IgD-negative memory B cell (primary cell): Measurements from ENCODE around the gene TTC31. TPM values are rescaled to one million over a fixed set of nuclear protein-coding genes. Genes with fewer than 3 reads are reported as not detected.
"Not testable (repeated sequence)": the region's sequence is repeated elsewhere in the genome, so short reads cannot be mapped to it uniquely, and the experiment has no call there.

Experiments used
- H3K27ac Mint-ChIP-seq, 3 donors: one replicate each; pipeline ENCODE4 v1.8.0; 2020 to 2022; ENCODE audit warnings: mild to moderate bottlenecking in 3 of 3, mixed read lengths in 3 of 3, moderate library complexity in 1 of 3
- H3K27me3 Mint-ChIP-seq: one replicate; pipeline ENCODE4 v1.8.0; 2021; ENCODE audit warnings: mixed read lengths
- H3K36me3 Mint-ChIP-seq: one replicate; pipeline ENCODE4 v1.8.0; 2020; ENCODE audit warnings: mild to moderate bottlenecking, mixed read lengths
- H3K4me1 Mint-ChIP-seq, 3 donors: one replicate each; pipeline ENCODE4 v1.8.0; 2020 to 2022; ENCODE audit warnings: mixed read lengths in 3 of 3, mild to moderate bottlenecking in 1 of 3
- H3K4me3 Mint-ChIP-seq, 4 donors: one replicate each; pipeline ENCODE4 v1.8.0; 2020 to 2022; ENCODE audit warnings: mild to moderate bottlenecking in 4 of 4, mixed read lengths in 4 of 4, moderate library complexity in 3 of 4
- H3K9me3 Mint-ChIP-seq, 3 donors: one replicate each; pipeline ENCODE4 v1.8.0; 2020 to 2021; ENCODE audit warnings: mixed read lengths in 3 of 3, mild to moderate bottlenecking in 1 of 3
- polyA plus RNA-seq: library from polyadenylated mRNA; unstranded; fragments of 300-500 nt; fragmentation: Illumina TruSeq; gene quantifications from one replicate; pipeline ENCODE4 v1.2.3, GENCODE V29; 2021

The TTC31 gene
- polyA plus RNA-seq = 26.4 TPM

DNA sequence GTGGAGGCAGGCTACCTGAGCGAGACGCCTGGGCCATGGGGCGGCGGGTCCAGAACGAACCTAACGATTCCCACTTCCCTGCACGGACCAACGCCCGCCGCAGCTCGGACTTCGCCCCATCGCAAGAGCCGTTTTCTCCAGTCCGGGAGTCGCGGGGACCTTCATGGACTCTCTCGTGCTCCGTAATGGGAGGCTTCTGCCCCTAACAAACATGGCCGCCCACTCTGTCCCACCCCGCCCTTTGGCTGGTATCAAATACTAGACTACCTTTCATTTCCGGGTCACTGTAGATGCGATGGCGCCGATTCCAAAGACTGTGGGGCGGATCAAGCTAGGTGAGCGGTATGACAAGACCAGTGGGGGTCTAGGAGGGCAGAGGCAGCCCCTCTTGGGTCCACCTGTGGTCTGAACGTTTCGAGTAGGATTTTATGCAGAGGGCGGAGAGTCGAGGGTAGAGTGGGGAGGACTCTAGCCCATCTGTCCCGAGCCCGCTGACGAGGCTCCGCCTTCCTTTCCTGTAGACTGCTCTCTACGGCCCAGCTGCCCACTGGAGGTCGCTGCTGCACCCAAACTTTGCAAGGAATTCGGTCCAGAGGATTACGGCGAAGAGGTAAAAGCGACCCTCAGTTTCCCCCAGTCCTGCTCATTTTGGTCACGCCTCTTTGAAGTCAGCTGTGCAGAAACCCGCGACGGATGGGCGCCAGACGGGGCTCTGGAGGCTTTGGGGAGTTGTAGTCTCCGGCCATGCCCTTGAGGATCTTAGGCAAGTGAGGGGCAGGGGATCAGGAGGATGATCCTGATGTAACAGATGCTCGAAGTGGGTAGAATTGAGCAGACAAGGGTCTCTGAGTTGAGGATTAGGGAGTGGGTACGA is at the start of gene TTC31, which contains the start of gene CCDC142:
Gene TTC31, plus strand, starts transcription at position 281 of the 874 bp plus-strand sequence. Its CDS starts 15 bp downstream, at position 296.
Gene CCDC142, minus strand, starts transcription at position 198 of the 874 bp plus-strand sequence. Its CDS starts 161 bp downstream, at position 37.
- H3K36me3 Mint-ChIP-seq = peaks cover 6% of the 10 kb centered on the region
- H3K27ac Mint-ChIP-seq = peak within 1 kb of the TSS; percentile 66 to 99 (median 97)
- H3K4me1 Mint-ChIP-seq = peaks cover 12 to 22% (median 20%) of the 10 kb centered on the region in 3 donors
- H3K4me3 Mint-ChIP-seq = peak within 1 kb of the TSS; percentile 90 to 100 (median 100)
- no peaks in the 10 kb centered on the region for H3K27me3 Mint-ChIP-seq
- H3K9me3 Mint-ChIP-seq = no peaks in the 10 kb centered on the region

- Mint-ChIP-seq H3K9me3 (no peaks in the 10 kb centered on the region), H3K27ac (no peak overlapping the region), H3K4me1 (peaks cover 10 to 15% (median 14%) of the 10 kb centered on the region in 3 donors), H3K27me3 (peaks cover 5% of the 10 kb centered on the region), H3K4me3 (no peak overlapping the region), H3K36me3 (no peaks in the 10 kb centered on the region)
Observed at GRCh38 chr2:74436111-74436805, 46.6 kb upstream of the TTC31 start.

DNA sequence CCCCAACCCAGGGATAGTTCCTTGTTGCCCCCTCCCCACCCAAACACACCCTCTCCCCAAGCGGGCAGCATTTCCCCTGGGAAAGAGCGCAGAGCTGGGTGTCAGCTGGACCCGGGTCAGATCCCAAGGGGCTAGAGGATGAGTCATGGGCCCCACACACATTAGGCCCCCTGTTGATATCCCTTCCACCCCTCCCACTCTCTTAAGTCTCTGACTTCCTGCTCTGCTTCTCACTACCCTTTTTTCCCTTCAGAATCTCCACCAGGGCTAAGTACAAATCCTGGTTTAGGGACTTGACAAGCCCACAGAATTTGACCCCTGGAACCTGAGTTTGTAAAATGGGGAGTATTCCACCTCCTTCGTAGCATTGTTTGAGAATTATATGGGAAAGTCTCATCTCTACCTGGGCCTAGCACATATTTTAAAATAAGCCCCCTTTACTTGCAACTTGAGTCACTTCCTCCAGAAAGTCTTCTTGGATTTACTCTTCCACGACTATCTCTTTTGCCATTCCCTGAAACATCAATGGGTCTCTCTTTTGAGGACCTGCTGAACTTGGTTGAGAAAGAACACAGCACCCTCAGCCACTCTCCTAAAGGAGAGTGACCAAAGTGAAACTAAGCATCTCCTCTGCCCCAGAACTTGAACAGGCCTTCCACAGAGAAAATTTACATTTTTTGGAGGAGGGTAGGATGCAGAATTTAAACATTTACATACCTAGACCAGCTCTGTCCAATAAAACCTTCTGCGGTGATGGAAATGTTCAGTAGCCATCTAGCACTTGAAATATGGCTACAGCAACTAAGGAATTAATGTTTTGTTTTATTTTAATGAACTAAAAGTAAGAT is 45.8 kb upstream of the TTC31 start:
- Mint-ChIP-seq H3K27me3 (peaks cover 7% of the 10 kb centered on the region), H3K9me3 (no peaks in the 10 kb centered on the region), H3K4me3 (peak overlapping the region in 1 of 4 donors; percentile 21), H3K4me1 (peaks cover 10 to 15% (median 14%) of the 10 kb centered on the region in 3 donors), H3K36me3 (no peaks in the 10 kb centered on the region), H3K27ac (no peak overlapping the region)

DNA sequence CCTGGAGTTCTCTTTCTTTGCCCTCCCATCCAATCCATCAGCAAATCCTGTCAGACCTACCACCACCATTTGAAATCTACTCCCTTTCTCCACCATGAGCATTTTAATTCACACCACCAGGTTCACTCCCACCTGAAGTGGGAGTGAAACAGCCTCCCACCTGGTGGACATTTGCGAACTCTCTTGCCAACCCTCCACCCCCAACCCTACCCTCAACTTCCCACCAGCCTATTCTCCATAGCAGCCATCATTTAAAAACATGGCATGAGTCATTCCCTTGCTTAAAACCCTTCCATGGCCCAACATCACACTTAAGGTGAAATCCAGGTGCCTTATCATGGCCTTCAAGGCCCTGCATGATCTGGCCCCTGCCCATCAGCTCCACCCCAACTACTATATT is 44.6 kb upstream of the TTC31 start:
- no peak overlapping the region for H3K4me3 Mint-ChIP-seq
- peak overlapping the region in 1 of 3 donors; percentile 98 for H3K27ac Mint-ChIP-seq
- H3K4me1 Mint-ChIP-seq = peaks cover 11 to 16% (median 15%) of the 10 kb centered on the region in 3 donors
- peaks cover 16% of the 10 kb centered on the region for H3K27me3 Mint-ChIP-seq
- H3K36me3 Mint-ChIP-seq = no peaks in the 10 kb centered on the region
- no peaks in the 10 kb centered on the region for H3K9me3 Mint-ChIP-seq

DNA sequence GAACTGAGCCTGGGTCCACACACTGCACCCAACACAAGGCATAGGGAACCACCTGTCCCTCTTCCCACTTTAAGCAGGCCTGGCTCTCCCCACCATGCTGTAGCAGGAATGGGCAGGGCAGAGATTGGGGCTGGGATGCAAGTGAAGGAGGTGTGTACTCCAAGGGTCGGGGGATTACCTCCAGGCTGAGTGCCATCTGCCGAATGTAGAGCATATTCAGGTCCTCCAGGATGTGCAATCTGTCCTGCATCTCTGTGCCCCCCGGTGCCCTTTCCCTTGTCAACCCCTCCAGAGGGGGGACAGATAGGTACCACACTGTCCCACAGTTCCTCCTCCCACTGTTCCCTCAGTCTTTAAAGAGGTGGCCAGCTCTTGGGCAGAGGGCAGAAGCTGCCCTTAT is 43.5 kb upstream of the TTC31 start:
- peak overlapping the region in 3 of 4 donors; percentile 27 to 65 (median 55) for H3K4me3 Mint-ChIP-seq
- no peaks in the 10 kb centered on the region for H3K9me3 Mint-ChIP-seq
- H3K36me3 Mint-ChIP-seq = no peaks in the 10 kb centered on the region
- peaks cover 16% of the 10 kb centered on the region for H3K27me3 Mint-ChIP-seq
- H3K4me1 Mint-ChIP-seq = peaks cover 11 to 18% (median 18%) of the 10 kb centered on the region in 3 donors
- H3K27ac Mint-ChIP-seq = peak overlapping the region in 2 of 3 donors; percentile 11 to 20

DNA sequence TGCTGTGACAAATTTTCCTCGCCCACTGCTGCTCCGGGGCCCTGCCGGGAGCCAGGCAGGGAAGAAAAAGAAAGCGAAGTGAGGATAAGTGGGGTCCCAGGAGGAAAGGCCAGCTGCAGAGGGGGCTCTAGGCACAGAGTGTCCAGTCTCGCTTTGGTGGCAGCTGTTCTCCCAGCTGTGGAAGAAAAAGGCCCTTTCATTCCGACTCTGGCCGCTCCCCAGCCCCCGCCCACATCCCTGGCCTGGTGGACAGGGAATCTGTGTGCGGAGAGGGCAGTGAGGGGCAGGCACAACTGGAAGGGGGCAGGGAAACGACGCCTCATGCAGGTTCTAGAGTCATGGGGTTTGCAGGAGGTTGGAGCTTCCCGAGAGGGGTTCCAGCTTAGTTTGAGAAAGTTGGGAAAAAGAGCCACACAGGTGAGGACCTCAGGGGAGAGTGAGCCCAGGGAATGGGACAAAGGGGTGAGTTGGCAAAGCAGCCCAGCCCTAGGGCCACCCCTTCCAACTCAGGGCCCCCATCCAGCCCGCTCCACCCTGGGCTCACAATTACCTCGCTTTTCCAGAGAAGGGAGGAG is 43.0 kb upstream of the TTC31 start:
- no peaks in the 10 kb centered on the region for H3K36me3 Mint-ChIP-seq
- H3K4me3 Mint-ChIP-seq = peak overlapping the region; percentile 48 to 91 (median 76)
- no peaks in the 10 kb centered on the region for H3K9me3 Mint-ChIP-seq
- peaks cover 16% of the 10 kb centered on the region for H3K27me3 Mint-ChIP-seq
- no peak overlapping the region for H3K27ac Mint-ChIP-seq
- H3K4me1 Mint-ChIP-seq = peaks cover 11 to 18% (median 18%) of the 10 kb centered on the region in 3 donors

DNA sequence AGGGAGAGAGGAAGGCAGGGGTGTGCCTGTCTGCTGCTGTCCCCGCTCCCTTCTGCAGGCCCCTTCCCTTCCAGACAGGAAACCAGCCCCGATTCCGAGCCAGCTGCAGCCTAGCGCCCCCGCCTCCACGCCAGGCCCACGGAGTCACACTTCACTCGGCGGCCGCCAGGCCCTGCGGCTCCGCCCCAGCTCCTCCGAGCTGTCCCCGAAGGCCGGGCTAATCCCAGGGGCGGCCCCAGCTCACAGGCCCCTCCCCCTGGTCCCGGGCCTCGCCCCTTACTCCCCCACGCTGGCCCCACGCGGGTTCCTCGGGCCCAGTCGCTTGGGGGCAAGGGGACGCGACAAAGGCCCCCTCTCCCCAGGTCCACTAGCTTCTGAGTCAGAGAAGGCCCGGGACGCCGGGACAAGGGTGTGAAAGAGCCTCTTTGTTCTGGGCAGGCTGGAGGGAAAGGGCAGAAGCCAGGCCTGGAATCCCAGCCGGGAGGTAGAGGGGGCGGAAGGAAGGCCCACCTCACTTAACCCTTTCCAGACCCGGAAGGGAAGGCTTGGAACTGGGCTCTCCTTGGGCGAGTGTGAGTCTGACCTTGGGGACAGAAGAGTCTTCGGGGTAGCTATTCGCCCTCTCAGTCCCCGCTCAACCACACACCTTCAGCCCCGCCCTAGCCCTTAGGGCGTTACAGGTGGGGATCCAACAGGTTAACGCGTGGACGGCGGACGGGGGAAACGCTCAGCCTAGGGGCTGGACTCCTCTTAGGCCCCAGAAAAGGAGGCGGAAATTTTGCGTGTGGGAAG is 42.3 kb upstream of the TTC31 start:
- Mint-ChIP-seq H3K9me3 (peaks cover 0 to 1% (median 0%) of the 10 kb centered on the region in 3 donors), H3K27me3 (peaks cover 18% of the 10 kb centered on the region), H3K4me3 (peak overlapping the region; percentile 48 to 91 (median 76)), H3K36me3 (no peaks in the 10 kb centered on the region), H3K4me1 (peaks cover 11 to 18% (median 18%) of the 10 kb centered on the region in 3 donors), H3K27ac (peak overlapping the region in 1 of 3 donors; percentile 47)

- Mint-ChIP-seq H3K27me3 (peaks cover 18% of the 10 kb centered on the region), H3K4me1 (peaks cover 11 to 18% (median 18%) of the 10 kb centered on the region in 3 donors), H3K27ac (peak overlapping the region in 1 of 3 donors; percentile 47), H3K36me3 (no peaks in the 10 kb centered on the region), H3K4me3 (peak overlapping the region; percentile 32 to 91 (median 83)), H3K9me3 (peaks cover 0 to 1% (median 0%) of the 10 kb centered on the region in 3 donors)
Observed at GRCh38 chr2:74441170-74441689, 41.7 kb upstream of the TTC31 start.

DNA sequence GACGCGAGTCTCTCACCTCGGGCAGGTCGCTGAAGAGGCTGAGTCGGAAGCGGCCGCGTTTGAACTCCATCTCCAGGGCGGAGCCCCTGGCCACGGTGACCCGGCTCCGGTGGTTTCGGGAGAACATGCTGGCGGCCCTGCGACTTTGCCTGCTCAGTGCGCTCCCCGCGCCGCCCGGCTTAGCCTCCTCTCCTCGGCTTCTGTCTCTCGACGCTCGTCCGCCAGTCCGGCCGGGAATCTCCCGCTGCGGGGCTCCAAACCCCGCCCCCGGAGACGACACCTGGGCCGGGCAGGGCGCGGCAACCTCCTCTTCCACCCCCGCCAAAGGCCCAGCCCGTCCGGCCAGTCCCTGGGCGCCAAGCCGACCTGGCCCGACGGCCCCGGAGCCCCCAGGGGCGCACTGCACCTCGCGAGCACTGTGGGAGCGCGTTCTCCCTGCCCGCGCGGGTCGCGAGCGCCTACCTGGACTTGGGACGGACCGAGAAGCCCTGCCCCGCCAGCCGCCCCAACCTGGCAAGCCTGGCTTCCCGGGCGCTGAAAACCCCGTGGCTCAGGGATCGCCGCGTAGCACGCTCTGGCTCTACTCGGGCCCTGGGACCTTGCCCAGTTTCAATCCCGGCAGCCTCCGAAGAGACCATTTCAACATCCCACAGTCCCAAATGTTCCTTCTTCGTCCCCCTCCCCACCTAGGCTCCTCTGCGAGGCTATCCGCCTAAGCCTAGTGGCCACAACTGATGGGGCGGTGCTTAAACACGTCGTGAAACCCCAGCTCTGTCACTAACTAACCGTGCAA is 41.0 kb upstream of the TTC31 start, which contains the start of gene RTKN:
Gene RTKN, minus strand, starts transcription at position 248 of the 793 bp plus-strand sequence. Its CDS starts 121 bp downstream, at position 127.
- Mint-ChIP-seq H3K36me3 (no peaks in the 10 kb centered on the region), H3K4me1 (peaks cover 11 to 17% (median 17%) of the 10 kb centered on the region in 3 donors), H3K9me3 (peaks cover 0 to 1% (median 0%) of the 10 kb centered on the region in 3 donors), H3K27ac (peak within 1 kb of the TSS in 1 of 3 donors; percentile 47), H3K4me3 (peak within 1 kb of the TSS; percentile 80 to 91 (median 83)), H3K27me3 (peaks cover 18% of the 10 kb centered on the region)

- Mint-ChIP-seq H3K4me3 (peak overlapping the region in 3 of 4 donors; percentile 58 to 80 (median 80)), H3K4me1 (peaks cover 9 to 12% (median 12%) of the 10 kb centered on the region in 3 donors), H3K27me3 (peaks cover 18% of the 10 kb centered on the region)
- not testable (repeated sequence) for H3K9me3 Mint-ChIP-seq, H3K36me3 Mint-ChIP-seq, H3K27ac Mint-ChIP-seq
Observed at GRCh38 chr2:74442483-74443297, 40.2 kb upstream of the TTC31 start.

- peaks cover 0 to 1% (median 0%) of the 10 kb centered on the region in 3 donors for H3K9me3 Mint-ChIP-seq
- H3K4me3 Mint-ChIP-seq = peak overlapping the region in 1 of 4 donors; percentile 10
- peaks cover 1 to 8% (median 4%) of the 10 kb centered on the region in 3 donors for H3K4me1 Mint-ChIP-seq
- peaks cover 18% of the 10 kb centered on the region for H3K27me3 Mint-ChIP-seq
- H3K36me3 Mint-ChIP-seq = no peaks in the 10 kb centered on the region
- H3K27ac Mint-ChIP-seq = no peak overlapping the region
Observed at GRCh38 chr2:74444498-74445318, 38.2 kb upstream of the TTC31 start.
